ENCODE data around the gene SPATC1L. TPM values are rescaled to one million over a fixed set of nuclear protein-coding genes. Genes with fewer than 3 reads are reported as not detected.

Gene SPATC1L
- total RNA-seq, 6 donors from 2014 or later: 0.91 to 22.0 (median 7.2) TPM

GRCh38 chr21:46212721-46213484, 28.6 kb upstream of the SPATC1L start:
- Histone ChIP-seq H3K27ac (no peak overlapping the region), H3K9me3 (no peaks in the 10 kb centered on the region), H3K4me1 (peaks cover 0 to 6% (median 0%) of the 10 kb centered on the region in 4 donors), H3K36me3 (peaks cover 18 to 98% (median 76%) of the 10 kb centered on the region in 4 donors), H3K4me3 (no peak overlapping the region), H3K27me3 (no peaks in the 10 kb centered on the region)
- 91 to 97% methylated on average over 12 to 16 of the region's 18 CpGs for WGBS, 2 donors
- TF ChIP-seq EP300 (IDR thresholded peaks at IDR 0.05): no peak
- TF ChIP-seq CTCF (IDR thresholded peaks at IDR 0.05): no peak
- no peak for TF ChIP-seq POLR2AphosphoS5 (IDR thresholded peaks at IDR 0.05)
- TF ChIP-seq POLR2A (IDR thresholded peaks at IDR 0.05): no peak
- ATAC-seq (ENCODE audit: low FRiP score in 2 of 2) (no peak), DNase-seq (peak in 1 of 2 donors; percentile 62)

- H3K4me1 ChIP-seq: peaks cover 0 to 6% (median 0%) of the 10 kb centered on the region in 4 donors
- TF ChIP-seq EP300 (IDR thresholded peaks at IDR 0.05) (no peak), POLR2A (IDR thresholded peaks at IDR 0.05) (no peak), POLR2AphosphoS5 (IDR thresholded peaks at IDR 0.05) (no peak), CTCF (IDR thresholded peaks at IDR 0.05) (no peak)
- H3K9me3 ChIP-seq: no peaks in the 10 kb centered on the region
- WGBS, 2 donors: 89% methylated on average over 13 to 23 of the region's 23 CpGs
- peaks cover 25 to 98% (median 82%) of the 10 kb centered on the region in 4 donors for H3K36me3 ChIP-seq
- DNase-seq (peak in 1 of 2 donors; percentile 67), ATAC-seq (ENCODE audit: low FRiP score in 2 of 2) (no peak)
- no peaks in the 10 kb centered on the region for H3K27me3 ChIP-seq
- H3K27ac ChIP-seq: no peak overlapping the region
- no peak overlapping the region for H3K4me3 ChIP-seq
These were observed 27.8 kb upstream of the SPATC1L start for GRCh38 chr21:46211786-46212720.

GRCh38 chr21:46211376-46211775, 27.1 kb upstream of the SPATC1L start:
- TF ChIP-seq EP300 (IDR thresholded peaks at IDR 0.05) (no peak), POLR2AphosphoS5 (IDR thresholded peaks at IDR 0.05) (no peak), CTCF (IDR thresholded peaks at IDR 0.05) (no peak), POLR2A (IDR thresholded peaks at IDR 0.05) (no peak)
- Histone ChIP-seq H3K9me3 (no peaks in the 10 kb centered on the region), H3K27ac (no peak overlapping the region), H3K36me3 (peaks cover 32 to 99% (median 84%) of the 10 kb centered on the region in 4 donors), H3K4me1 (peaks cover 0 to 5% (median 0%) of the 10 kb centered on the region in 4 donors), H3K4me3 (no peak overlapping the region), H3K27me3 (no peaks in the 10 kb centered on the region)
- DNase-seq (no peak), ATAC-seq (ENCODE audit: low FRiP score in 2 of 2) (no peak)
- 96 to 97% methylated on average over 5 to 7 of the region's 7 CpGs for WGBS, 2 donors

- TF ChIP-seq POLR2A (IDR thresholded peaks at IDR 0.05) (no peak), CTCF (IDR thresholded peaks at IDR 0.05) (no peak)
- Histone ChIP-seq H3K4me3 (no peak overlapping the region), H3K27ac (no peak overlapping the region), H3K4me1 (no peaks in the 10 kb centered on the region), H3K27me3 (no peaks in the 10 kb centered on the region), H3K9me3 (no peaks in the 10 kb centered on the region), H3K36me3 (peaks cover 35 to 99% (median 84%) of the 10 kb centered on the region in 4 donors)
- DNase-seq (peak in 1 of 2 donors; percentile 50), ATAC-seq (ENCODE audit: low FRiP score in 2 of 2) (no peak)
- 91 to 95% methylated on average over 9 to 16 of the region's 16 CpGs for WGBS, 2 donors
These were observed 26.3 kb upstream of the SPATC1L start for GRCh38 chr21:46210378-46211136.

Measured in upper lobe of left lung (tissue), 6 donors.